ENCODE measurements around the gene OXER1.

GRCh38 chr2:42800461-42800962 is 36.6 kb upstream of the OXER1 start:
- TF ChIP-seq CTCF (IDR thresholded peaks at IDR 0.05; ENCODE audit: low read depth, low read length, poor library complexity, severe bottlenecking) (no peak), EZH2phosphoT487 (IDR thresholded peaks at IDR 0.05; ENCODE audit: borderline replicate concordance, low read length) (no peak)
